Stimulated activated CD8-positive, alpha-beta memory T cell treated with anti-CD3 and anti-CD28 coated beads, Interleukin-4, amount 100 ng/mL, for 48 hours (primary cell): ENCODE data around the gene GRM8.
"Not testable (repeated sequence)": the region's sequence is repeated elsewhere in the genome, so short reads cannot be mapped to it uniquely, and the experiment has no call there.

Experiments
- DNase-seq: peaks from one replicate; pipeline ENCODE4 v3.0.0-alpha.2; 2020

Gene GRM8

DNA sequence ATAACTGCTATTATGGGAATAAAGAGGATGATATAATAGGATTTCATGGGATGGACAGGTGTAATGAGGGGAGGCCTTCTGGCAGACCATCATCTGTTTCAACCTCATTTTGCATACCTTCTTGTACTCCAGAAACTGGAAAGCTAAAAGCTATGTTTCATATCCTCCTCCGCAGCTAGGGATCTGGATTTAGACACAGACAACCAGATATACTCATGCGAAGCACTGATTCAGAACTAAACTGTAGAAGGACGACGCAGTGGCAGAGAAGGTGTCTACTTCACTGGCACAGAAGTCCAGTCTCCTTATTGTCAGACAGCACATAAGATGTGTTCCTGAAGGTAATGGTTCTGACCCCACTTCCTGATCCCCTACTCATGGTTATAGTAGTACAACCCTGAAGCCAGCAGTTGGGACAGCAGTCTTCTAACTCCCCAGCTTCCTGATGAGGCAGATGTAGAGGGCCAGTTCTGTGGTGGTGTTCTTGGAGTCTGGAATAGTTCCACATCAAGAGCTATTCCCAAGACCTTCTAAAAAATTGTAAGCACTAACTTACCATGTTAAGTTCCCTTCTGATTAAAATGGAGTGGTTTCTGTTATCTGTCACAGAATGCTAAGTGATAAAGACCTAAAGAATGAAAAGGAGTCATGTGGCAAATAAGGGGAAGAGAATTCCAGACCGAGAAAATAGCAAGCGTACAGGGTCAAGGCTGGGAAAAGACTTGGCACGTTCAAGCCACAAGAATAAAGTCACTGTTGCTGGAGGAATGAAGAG, 550.3 kb downstream of the GRM8 start:
- DNase-seq: no peak

- peak; percentile 67 for DNase-seq
These were observed 551.7 kb downstream of the GRM8 start for GRCh38 chr7:126700807-126701604.

DNA sequence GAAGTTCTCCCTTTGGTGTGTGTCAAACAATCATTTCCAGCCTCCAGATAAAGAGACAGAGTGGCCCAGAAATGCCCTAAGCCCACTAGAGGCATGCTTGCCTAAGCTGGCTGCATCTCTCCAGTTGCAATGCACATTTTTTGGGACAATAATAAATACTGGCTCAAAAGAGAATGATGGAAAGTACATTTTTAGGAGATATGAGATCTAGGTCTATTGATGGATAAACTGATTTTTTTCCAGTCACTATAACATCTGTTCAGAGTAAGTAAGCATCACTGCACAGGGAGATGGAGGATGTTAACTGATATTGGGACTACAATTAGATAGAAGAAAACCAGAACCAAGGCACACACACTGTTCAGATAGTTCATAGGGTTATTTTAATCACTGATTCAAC, 553.0 kb downstream of the GRM8 start:
- no peak for DNase-seq

- no peak for DNase-seq
These were observed 553.8 kb downstream of the GRM8 start for GRCh38 chr7:126698909-126699308.

GRCh38 chr7:126698446-126698845, 554.3 kb downstream of the GRM8 start:
- no peak for DNase-seq

GRCh38 chr7:126696256-126697038, 556.3 kb downstream of the GRM8 start:
- no peak for DNase-seq

GRCh38 chr7:126690848-126691751, 561.6 kb downstream of the GRM8 start:
- DNase-seq: no peak

DNA sequence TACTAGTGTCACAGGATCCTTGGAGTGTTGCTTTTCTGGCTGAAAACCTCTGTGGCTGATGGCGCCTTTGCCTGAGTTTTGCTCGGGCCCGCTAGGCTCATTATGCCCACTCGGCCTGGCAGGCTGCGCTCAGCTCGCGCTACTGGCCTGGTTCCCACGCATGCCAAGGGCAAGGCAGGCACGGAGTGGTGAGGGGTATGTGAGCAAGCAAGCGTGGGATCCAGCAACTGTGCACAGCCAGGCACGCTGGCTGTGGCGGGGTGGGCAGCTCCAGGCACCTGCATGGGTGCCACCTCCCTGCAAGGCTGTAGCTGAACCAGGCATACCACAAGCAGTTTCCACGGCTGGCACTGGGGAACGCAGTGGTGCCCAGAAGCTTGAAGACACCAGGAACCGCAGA, 562.6 kb downstream of the GRM8 start:
- no peak for DNase-seq

DNA sequence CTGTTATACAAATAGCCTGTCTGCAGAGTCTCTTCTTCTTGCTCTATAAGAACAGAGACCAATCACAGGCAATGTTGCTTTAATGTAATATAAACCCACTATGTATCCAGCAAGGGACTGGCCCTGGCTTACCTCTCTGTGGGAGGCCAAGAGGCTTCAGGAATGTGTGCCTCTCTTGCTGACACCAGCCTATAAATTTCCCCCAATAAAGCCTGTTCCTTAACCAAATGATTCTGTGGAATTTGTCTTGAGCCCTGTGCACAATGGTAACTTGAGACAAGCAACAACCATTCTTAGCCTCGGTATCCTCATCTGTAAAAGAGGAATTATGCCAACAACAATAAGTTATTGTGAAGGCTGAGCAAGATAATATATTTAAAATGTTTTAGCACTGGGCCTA, 563.7 kb downstream of the GRM8 start:
- no peak for DNase-seq

DNA sequence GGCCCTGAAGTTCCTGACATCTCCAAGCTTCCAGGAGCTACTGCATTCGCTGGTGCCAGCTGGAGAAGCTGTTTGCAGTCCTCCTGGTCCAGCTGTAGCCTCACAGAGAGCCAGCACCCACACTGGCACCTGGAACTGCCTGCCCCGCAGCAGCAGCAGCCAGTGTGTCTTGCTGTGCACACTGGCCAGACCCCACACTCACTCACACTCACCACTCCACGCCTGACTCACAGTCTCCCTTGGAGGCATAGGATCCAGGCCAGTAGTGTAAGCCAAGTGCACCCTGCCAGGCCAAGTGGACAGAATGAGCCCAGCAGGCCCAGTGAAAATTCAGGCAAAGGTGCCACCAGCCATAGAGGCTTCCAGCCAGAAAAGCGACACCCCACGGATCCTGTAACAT, 566.3 kb downstream of the GRM8 start:
- no peak for DNase-seq

DNA sequence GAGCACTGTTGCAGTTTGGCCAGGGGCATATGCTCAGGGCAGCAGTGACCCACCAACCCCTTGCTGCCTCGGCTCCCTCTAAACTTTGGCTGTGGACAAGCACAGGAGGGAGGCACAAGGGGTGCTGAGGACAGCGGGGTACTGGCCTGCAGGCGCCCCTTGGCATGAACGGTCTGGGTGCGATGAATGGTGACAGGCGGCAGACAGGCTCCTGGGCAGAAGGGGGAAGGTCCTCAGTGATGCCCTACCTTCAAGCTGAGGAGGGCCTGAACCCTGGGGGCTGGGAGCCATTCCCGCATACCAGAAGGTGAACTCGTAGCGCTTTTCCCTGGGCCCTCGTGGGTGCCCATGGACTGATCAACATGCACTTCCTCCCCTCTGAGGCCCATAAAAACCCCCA, 567.1 kb downstream of the GRM8 start:
- DNase-seq: no peak

DNA sequence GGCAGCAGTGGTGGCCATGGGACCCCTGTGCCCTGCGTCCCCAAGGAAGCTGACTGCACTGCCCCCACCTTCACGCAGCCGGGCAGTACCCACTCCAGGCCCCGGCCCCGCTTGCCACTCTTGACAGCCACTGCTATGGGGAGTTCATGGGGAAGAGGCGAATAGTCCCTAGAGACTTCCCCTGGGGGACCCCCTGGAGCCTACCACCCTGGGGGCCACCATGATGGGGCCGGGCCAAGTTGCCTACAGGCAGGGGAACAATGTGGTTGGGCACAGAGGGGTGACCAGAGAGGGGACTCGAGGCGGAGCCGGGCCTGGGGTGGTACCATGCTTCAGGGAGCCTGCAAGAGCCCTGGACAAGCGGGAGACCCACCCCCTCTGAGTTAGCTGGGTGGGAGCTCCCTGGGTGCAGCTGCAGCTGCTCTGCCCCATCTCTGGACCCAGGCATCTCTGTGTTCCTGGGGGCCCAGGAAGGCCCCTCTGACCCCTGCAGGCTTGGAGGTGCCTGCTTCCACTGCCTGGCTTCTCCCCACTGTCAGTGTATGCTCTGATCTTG, 567.6 kb downstream of the GRM8 start:
- DNase-seq: no peak

GRCh38 chr7:126682176-126682575, 570.6 kb downstream of the GRM8 start:
- no peak for DNase-seq

- not testable (repeated sequence) for DNase-seq
These were observed 584.0 kb downstream of the GRM8 start for GRCh38 chr7:126668762-126669161.

DNA sequence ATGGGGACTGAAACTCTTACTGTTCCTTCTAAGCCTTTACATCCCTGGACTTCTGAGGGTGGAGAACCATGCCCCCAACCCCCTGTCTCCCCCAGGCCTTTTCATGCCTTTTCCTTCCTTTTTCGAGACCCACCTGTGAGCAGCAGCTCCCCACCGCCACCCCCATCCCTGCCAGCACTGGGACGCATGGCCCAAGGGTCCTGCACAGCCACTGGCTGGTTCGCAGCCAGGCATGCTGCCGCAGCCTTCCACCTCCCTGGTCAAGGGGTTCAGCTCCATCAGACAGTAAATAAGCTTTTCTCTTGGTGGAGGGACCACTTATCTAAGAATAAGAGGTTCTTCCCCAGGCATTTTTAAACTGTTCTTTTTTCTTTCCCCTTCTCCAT, 584.4 kb downstream of the GRM8 start:
- DNase-seq: no peak

DNA sequence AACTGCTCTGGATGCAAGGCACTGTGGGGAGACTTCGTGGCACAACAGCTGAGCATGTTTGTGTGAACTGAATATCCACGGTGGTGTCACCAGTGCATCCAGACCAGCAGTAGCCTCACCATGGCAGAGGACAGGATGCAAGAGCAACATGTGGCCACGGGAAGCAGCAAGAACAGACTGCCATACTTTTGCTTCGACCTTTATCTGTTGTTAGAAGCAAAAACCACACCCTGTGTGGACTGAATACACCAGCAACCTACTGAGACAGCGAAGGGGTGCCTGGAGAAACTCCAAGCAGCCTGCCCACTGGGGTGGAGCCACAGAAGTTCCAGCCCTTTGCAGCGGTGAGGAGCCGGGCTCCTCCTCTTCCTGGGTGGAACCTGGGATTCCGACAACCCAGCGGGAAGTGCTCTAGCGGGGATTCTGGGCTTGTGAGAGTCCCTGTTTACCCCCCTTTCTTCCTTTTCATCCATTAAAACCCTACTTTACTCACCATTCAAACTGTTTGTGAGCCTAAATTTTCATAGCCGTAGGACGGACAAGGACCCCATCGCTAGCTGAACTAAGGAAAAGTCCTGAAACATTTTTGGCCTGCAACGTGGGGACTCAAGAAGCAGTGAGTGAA, 584.9 kb downstream of the GRM8 start:
- no peak for DNase-seq

DNA sequence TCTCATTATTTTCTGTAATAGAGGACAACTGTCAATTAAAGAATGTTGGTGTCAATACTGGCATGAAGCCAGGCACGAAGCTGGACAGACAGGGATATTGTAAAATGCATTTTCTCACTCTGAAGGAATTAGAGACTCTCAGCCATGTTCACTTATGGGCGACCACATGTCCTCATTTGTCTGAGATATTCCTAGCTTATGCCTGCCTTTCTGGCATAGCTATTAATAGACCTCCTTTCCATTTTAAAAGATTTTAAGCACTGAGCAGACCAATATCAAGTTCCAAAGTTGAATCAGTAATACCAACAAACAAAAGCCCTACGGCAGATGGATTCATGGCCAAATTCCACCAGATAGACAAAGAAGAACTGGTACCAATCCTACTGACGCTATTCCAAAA, 589.9 kb downstream of the GRM8 start:
- no peak for DNase-seq

DNA sequence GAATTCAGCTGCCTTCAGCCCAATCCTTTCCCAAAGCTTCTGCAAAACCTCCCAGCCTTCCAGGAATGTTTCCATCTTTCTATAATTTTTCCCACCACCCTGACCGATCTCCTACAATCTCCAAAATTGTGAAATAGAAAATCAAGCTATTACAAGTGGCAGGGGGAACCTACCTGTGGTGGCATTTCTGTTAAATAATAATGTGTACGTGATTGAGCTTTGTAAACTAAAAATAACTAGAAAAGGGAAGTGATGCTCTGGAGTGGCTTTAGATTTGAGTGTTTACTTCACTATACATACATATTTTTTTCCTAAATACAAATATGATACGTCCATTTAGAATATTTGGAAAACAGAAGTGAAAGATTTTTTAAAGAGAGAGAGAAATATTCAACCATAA, 593.6 kb downstream of the GRM8 start:
- no peak for DNase-seq

GRCh38 chr7:126658684-126659083, 594.1 kb downstream of the GRM8 start:
- DNase-seq: no peak

DNA sequence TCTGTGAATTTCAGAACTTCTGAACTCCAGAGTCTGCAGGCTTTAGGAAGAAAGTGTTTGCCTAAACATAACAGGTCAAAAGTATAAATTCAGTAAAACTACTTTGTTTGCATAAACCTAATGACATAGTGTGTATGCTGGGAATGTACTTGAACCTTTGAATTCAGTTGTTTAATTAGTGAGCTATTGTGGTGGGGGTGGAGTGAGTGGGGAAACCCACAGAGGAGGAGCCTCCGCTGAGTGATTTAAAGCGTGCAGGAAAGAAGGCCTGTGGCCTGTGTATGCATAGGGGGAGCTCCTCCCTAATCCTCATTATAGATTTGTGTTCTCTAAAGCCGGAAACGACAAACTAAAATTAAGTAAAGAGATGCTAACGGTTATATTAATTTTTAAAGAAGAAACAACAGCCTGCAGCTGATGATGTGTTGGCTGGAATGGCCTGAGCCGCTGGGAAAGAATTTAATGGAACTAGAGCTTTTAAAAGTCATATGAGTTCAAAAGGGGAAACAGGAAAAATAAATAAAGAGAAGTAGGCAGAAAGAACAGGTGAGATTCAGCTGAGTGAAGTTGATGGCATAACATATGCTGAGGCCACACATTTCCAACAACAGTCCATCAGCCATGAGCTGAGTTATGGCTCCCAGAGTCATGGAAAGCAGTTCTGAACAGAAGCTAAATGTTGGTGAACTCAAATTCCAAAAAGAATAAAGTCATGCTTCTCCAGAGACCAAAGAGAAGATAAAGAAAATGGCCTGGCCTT, 595.0 kb downstream of the GRM8 start:
- no peak for DNase-seq

DNA sequence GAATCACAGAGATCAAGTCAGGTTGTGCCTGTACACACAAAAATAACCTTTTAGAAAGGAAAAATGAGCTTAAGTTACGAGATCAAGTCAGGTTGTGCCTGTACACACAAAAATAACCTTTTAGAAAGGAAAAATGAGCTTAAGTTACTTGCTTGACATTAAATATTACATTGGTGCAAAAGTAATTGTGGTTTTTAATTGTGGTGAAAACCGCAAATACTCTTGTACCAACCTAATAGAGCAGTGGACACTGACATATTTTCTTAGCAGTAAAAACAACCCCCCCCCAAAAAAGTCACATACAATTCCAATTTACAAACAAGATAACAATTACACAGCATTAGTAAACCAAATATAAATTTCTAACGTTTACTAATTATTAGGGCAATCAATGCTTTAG, 595.6 kb downstream of the GRM8 start:
- DNase-seq: no peak
